GM21367 (cell line): ENCODE measurements around the gene SLC66A3.
"Not testable (repeated sequence)": the region's sequence is repeated elsewhere in the genome, so short reads cannot be mapped to it uniquely, and the experiment has no call there.

Source experiments
- ATAC-seq: cut with Tn5 transposase; IDR thresholded peaks from one replicate; pipeline ENCODE4 v1.9.1; 2021; ENCODE audit not compliant: unreplicated experiment

SLC66A3 gene

GRCh38 chr2:11161747-11162146, 6.5 kb downstream of the SLC66A3 start:
- no peak for ATAC-seq

- no peak for ATAC-seq
Observed at GRCh38 chr2:11163439-11164317, 8.4 kb downstream of the SLC66A3 start.

- not testable (repeated sequence) for ATAC-seq
Observed at GRCh38 chr2:11165046-11165445, 9.8 kb downstream of the SLC66A3 start.

- ATAC-seq = no peak
Observed at GRCh38 chr2:11166476-11166875, 11.2 kb downstream of the SLC66A3 start.

GRCh38 chr2:11168488-11168887, 13.2 kb downstream of the SLC66A3 start:
- ATAC-seq = no peak

- ATAC-seq = no peak
Observed at GRCh38 chr2:11169333-11169732, 14.1 kb downstream of the SLC66A3 start.

GRCh38 chr2:11174222-11174621, 19.0 kb downstream of the SLC66A3 start:
- ATAC-seq = no peak

GRCh38 chr2:11175293-11175795, 20.1 kb downstream of the SLC66A3 start:
- no peak for ATAC-seq

GRCh38 chr2:11177871-11178690, 22.8 kb downstream of the SLC66A3 start:
- no peak for ATAC-seq

GRCh38 chr2:11179196-11179595, 23.9 kb downstream of the SLC66A3 start:
- no peak for ATAC-seq

GRCh38 chr2:11179899-11180298, 24.6 kb downstream of the SLC66A3 start:
- no peak for ATAC-seq

- no peak for ATAC-seq
Observed at GRCh38 chr2:11180653-11181052, 25.4 kb downstream of the SLC66A3 start.

- no peak for ATAC-seq
Observed at GRCh38 chr2:11182951-11183350, 27.7 kb downstream of the SLC66A3 start.

- ATAC-seq = no peak
Observed at GRCh38 chr2:11186145-11186544, 30.9 kb downstream of the SLC66A3 start.

GRCh38 chr2:11187083-11187619, 31.9 kb downstream of the SLC66A3 start:
- no peak for ATAC-seq

GRCh38 chr2:11187731-11188130, 32.5 kb downstream of the SLC66A3 start:
- no peak for ATAC-seq

GRCh38 chr2:11196246-11196645, 41.0 kb downstream of the SLC66A3 start:
- ATAC-seq = no peak

GRCh38 chr2:11200651-11201050, 45.4 kb downstream of the SLC66A3 start:
- no peak for ATAC-seq

- ATAC-seq = no peak
Observed at GRCh38 chr2:11201969-11202368, 46.7 kb downstream of the SLC66A3 start.

GRCh38 chr2:11203480-11203879, 48.2 kb downstream of the SLC66A3 start:
- ATAC-seq = no peak

- ATAC-seq = no peak
Observed at GRCh38 chr2:11208083-11208482, 52.8 kb downstream of the SLC66A3 start.

GRCh38 chr2:11212645-11213044, 57.4 kb downstream of the SLC66A3 start:
- no peak for ATAC-seq
